NCI-H526 (cell line): Measurements from ENCODE around the gene EGFL6.
"Not testable (repeated sequence)": the region's sequence is repeated elsewhere in the genome, so short reads cannot be mapped to it uniquely, and the experiment has no call there.

Experiments used
- DNase-seq, 2 experiments: peaks; one replicate each; lab custom pipeline; 2025; lab: John Stamatoyannopoulos, UW

The EGFL6 gene

GRCh38 chrX:13652850-13653693, 83.7 kb downstream of the EGFL6 start, which contains the start of gene TCEANC:
TSS of gene TCEANC (plus strand) at chrX:13653141. CDS start at chrX:13662509, 9,368 bp downstream.
- peak; percentile 96 to 98 for DNase-seq

GRCh38 chrX:13654116-13654515, 84.7 kb downstream of the EGFL6 start:
- DNase-seq, result no peak

GRCh38 chrX:13655674-13656073, 86.3 kb downstream of the EGFL6 start:
- DNase-seq, result no peak

- peak in 1 of 2 experiments; percentile 72 for DNase-seq
Measured at GRCh38 chrX:13658602-13659001, 89.2 kb downstream of the EGFL6 start.

- no peak for DNase-seq
Measured at GRCh38 chrX:13659063-13659462, 89.7 kb downstream of the EGFL6 start.

GRCh38 chrX:13661735-13662288, 92.4 kb downstream of the EGFL6 start:
- no peak for DNase-seq

- no peak for DNase-seq
Measured at GRCh38 chrX:13662355-13662791, 93.0 kb downstream of the EGFL6 start.

- no peak for DNase-seq
Measured at GRCh38 chrX:13664020-13664419, 94.6 kb downstream of the EGFL6 start.

GRCh38 chrX:13666836-13667235, 97.4 kb downstream of the EGFL6 start:
- DNase-seq, result no peak

GRCh38 chrX:13667919-13668318, 98.5 kb downstream of the EGFL6 start:
- no peak for DNase-seq

GRCh38 chrX:13669246-13669737, 99.9 kb downstream of the EGFL6 start:
- peak in 1 of 2 experiments; percentile 47 for DNase-seq

- DNase-seq, result not testable (repeated sequence)
Measured at GRCh38 chrX:13669755-13670154, 100.4 kb downstream of the EGFL6 start.

GRCh38 chrX:13670197-13670596, 100.8 kb downstream of the EGFL6 start:
- DNase-seq, result no peak

- no peak for DNase-seq
Measured at GRCh38 chrX:13673016-13673415, 103.6 kb downstream of the EGFL6 start.

- DNase-seq, result no peak
Measured at GRCh38 chrX:13676885-13677284, 107.5 kb downstream of the EGFL6 start.

- DNase-seq, result not testable (repeated sequence)
Measured at GRCh38 chrX:13679700-13680099, 110.3 kb downstream of the EGFL6 start.

GRCh38 chrX:13681595-13681994, 112.2 kb downstream of the EGFL6 start:
- DNase-seq, result no peak
